HG03097 (cell line): Measurements from ENCODE around the gene UBASH3B.
"Not testable (repeated sequence)": the region's sequence is repeated elsewhere in the genome, so short reads cannot be mapped to it uniquely, and the experiment has no call there.

Source experiments
- ATAC-seq: cut with Tn5 transposase; IDR thresholded peaks from one replicate; pipeline ENCODE4 v1.9.1; 2021; ENCODE audit not compliant: unreplicated experiment, low FRiP score

Gene UBASH3B

GRCh38 chr11:122803716-122804115 is 148.2 kb downstream of the UBASH3B start:
- ATAC-seq: no peak

- no peak for ATAC-seq
Measured at GRCh38 chr11:122804161-122804560, 148.6 kb downstream of the UBASH3B start.

GRCh38 chr11:122804796-122805195 is 149.3 kb downstream of the UBASH3B start:
- ATAC-seq: no peak

GRCh38 chr11:122807731-122808477 is 152.4 kb downstream of the UBASH3B start:
- ATAC-seq: no peak

- no peak for ATAC-seq
Measured at GRCh38 chr11:122808478-122808869, 153.0 kb downstream of the UBASH3B start.

- no peak for ATAC-seq
Measured at GRCh38 chr11:122809866-122810265, 154.3 kb downstream of the UBASH3B start.

- no peak for ATAC-seq
Measured at GRCh38 chr11:122811721-122812120, 156.2 kb downstream of the UBASH3B start.

GRCh38 chr11:122812638-122813037 is 157.1 kb downstream of the UBASH3B start:
- no peak for ATAC-seq

GRCh38 chr11:122813176-122813893 is 157.8 kb downstream of the UBASH3B start:
- ATAC-seq: no peak

- ATAC-seq: no peak
Measured at GRCh38 chr11:122813894-122814270, 158.4 kb downstream of the UBASH3B start.

GRCh38 chr11:122814401-122814800 is 158.9 kb downstream of the UBASH3B start:
- no peak for ATAC-seq

GRCh38 chr11:122815900-122816299 is 160.4 kb downstream of the UBASH3B start:
- no peak for ATAC-seq

GRCh38 chr11:122816761-122817520 is 161.4 kb downstream of the UBASH3B start:
- no peak for ATAC-seq

GRCh38 chr11:122820158-122820557 is 164.6 kb downstream of the UBASH3B start:
- ATAC-seq: no peak

- no peak for ATAC-seq
Measured at GRCh38 chr11:122821169-122821568, 165.6 kb downstream of the UBASH3B start.

GRCh38 chr11:122822241-122822640 is 166.7 kb downstream of the UBASH3B start:
- ATAC-seq: no peak

GRCh38 chr11:122823564-122823963 is 168.0 kb downstream of the UBASH3B start:
- ATAC-seq: no peak

GRCh38 chr11:122829371-122829770 is 173.8 kb downstream of the UBASH3B start:
- ATAC-seq: not testable (repeated sequence)

- ATAC-seq: not testable (repeated sequence)
Measured at GRCh38 chr11:122832297-122832696, 176.8 kb downstream of the UBASH3B start.

GRCh38 chr11:122832721-122833470 is 177.4 kb downstream of the UBASH3B start:
- ATAC-seq: no peak
